ENCODE data around the gene C1orf210. TPM values are rescaled to one million over a fixed set of nuclear protein-coding genes. Genes with fewer than 3 reads are reported as not detected.

The C1orf210 gene
- total and polyA plus RNA-seq, 11 donors: not detected

- WGBS, 4 donors: 92 to 96% (median 95%) methylated on average over 11 of the region's 11 CpGs
- no peaks in the 10 kb centered on the region for H3K36me3 ChIP-seq
These were observed 734 bp upstream of the C1orf210 start for GRCh38 chr1:43286115-43286514.

GRCh38 chr1:43284546-43285110, 753 bp downstream of the C1orf210 start:
- TF ChIP-seq POLR2A (IDR thresholded peaks at IDR 0.05) (no peak), CTCF (IDR thresholded peaks at IDR 0.05) (no peak)
- peaks cover 0 to 3% (median 0%) of the 10 kb centered on the region in 12 donors for H3K4me1 ChIP-seq
- no peaks in the 10 kb centered on the region for H3K27me3 ChIP-seq
- no peak overlapping the region for H3K4me3 ChIP-seq
- whole genome bisulfite sequencing, 4 donors: 91 to 92% (median 91%) methylated on average over 11 to 12 of the region's 12 CpGs
- no peak for DNase-seq
- no peak for ATAC-seq
- H3K9me3 ChIP-seq: no peaks in the 10 kb centered on the region
- intact Hi-C loops (cut with DNase I): no loop called here
- no peak overlapping the region for H3K27ac ChIP-seq
- no peaks in the 10 kb centered on the region for H3K36me3 ChIP-seq

More at GRCh38 chr1:43286115-43286514, 734 bp upstream of the C1orf210 start:
- Histone ChIP-seq H3K4me3 (no peak overlapping the region), H3K27ac (no peak overlapping the region), H3K4me1 (peaks cover 0 to 3% (median 0%) of the 10 kb centered on the region in 12 donors), H3K9me3 (no peaks in the 10 kb centered on the region), H3K27me3 (no peaks in the 10 kb centered on the region)
- no peak for TF ChIP-seq POLR2A (IDR thresholded peaks at IDR 0.05)
- TF ChIP-seq CTCF (IDR thresholded peaks at IDR 0.05): no peak
- intact Hi-C loops (cut with DNase I): no loop called here
- peak in 1 of 5 donors; percentile 7 for DNase-seq
- ATAC-seq: no peak

GRCh38 chr1:43284065-43284464, 1.3 kb downstream of the C1orf210 start:
- no peak for TF ChIP-seq CTCF (IDR thresholded peaks at IDR 0.05)
- TF ChIP-seq POLR2A (IDR thresholded peaks at IDR 0.05): no peak
- H3K4me1 ChIP-seq: peaks cover 0 to under 1% (median 0%) of the 10 kb centered on the region in 12 donors
- no peak for ATAC-seq
- H3K27me3 ChIP-seq: no peaks in the 10 kb centered on the region
- no peak overlapping the region for H3K4me3 ChIP-seq
- no peaks in the 10 kb centered on the region for H3K36me3 ChIP-seq
- no peaks in the 10 kb centered on the region for H3K9me3 ChIP-seq
- H3K27ac ChIP-seq: no peak overlapping the region
- no peak for DNase-seq
- intact Hi-C loops (cut with DNase I): no loop called here
- WGBS, 4 donors: 92 to 98% (median 97%) methylated on average over 3 of the region's 3 CpGs

- WGBS, 4 donors: 83 to 95% (median 91%) methylated on average over 11 to 15 of the region's 15 CpGs
These were observed 2.9 kb downstream of the C1orf210 start for GRCh38 chr1:43282220-43283195.

More at GRCh38 chr1:43282220-43283195, 2.9 kb downstream of the C1orf210 start:
- no peak for TF ChIP-seq POLR2A (IDR thresholded peaks at IDR 0.05)
- no peak for TF ChIP-seq CTCF (IDR thresholded peaks at IDR 0.05)
- Histone ChIP-seq H3K4me3 (no peak overlapping the region), H3K36me3 (no peaks in the 10 kb centered on the region), H3K4me1 (no peaks in the 10 kb centered on the region), H3K27me3 (no peaks in the 10 kb centered on the region), H3K27ac (no peak overlapping the region), H3K9me3 (no peaks in the 10 kb centered on the region)
- ATAC-seq: no peak
- no peak for DNase-seq
- intact Hi-C loops (cut with DNase I): no loop called here
